Activated T-cell treated with anti-CD3 and anti-CD28 coated beads, Interleukin-2, amount 50 U/mL, for 24 hours (primary cell): ENCODE measurements around the gene EDAR.

Experiments
- DNase-seq: peaks from one replicate; pipeline ENCODE4 v3.0.0-alpha.2; 2020
- H3K27ac Mint-ChIP-seq: 2 replicates; pipeline ENCODE4 v1.8.0; 2020; ENCODE audit warnings: mild to moderate bottlenecking, mixed read lengths
- H3K27me3 Mint-ChIP-seq: 2 replicates; pipeline ENCODE4 v1.8.0; 2020; ENCODE audit warnings: mixed read lengths
- H3K36me3 Mint-ChIP-seq: 2 replicates; pipeline ENCODE4 v1.8.0; 2020; ENCODE audit warnings: low read depth, mixed read lengths
- H3K4me1 Mint-ChIP-seq: 2 replicates; pipeline ENCODE4 v1.8.0; 2020; ENCODE audit warnings: low read depth, mixed read lengths
- H3K4me3 Mint-ChIP-seq: 2 replicates; pipeline ENCODE4 v1.8.0; 2020; ENCODE audit warnings: mild to moderate bottlenecking, moderate library complexity, mixed read lengths
- H3K9me3 Mint-ChIP-seq: 2 replicates; pipeline ENCODE4 v1.8.0; 2020; ENCODE audit warnings: mixed read lengths

EDAR gene

DNA sequence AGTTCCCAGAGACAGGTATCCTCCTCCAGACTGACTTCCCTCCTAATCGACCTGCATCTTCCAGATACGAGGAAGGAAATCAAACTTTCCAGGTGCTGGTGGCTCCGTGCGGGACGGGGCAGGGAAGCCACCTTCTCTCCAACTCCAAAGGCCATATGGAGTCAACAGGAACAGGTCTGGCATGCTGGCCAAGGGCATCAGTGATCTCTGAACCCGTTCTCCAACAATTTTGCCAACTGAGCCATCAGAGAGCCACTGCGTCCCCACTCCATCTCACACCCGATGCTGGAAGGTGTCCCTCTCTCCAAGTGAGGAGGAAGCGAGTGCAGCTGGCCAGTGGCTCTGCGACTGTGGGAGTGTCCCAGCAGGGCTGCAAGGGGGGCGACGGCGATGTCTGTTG lies 5.4 kb downstream of the EDAR start:
- no peaks in the 10 kb centered on the region for H3K27me3 Mint-ChIP-seq
- no peaks in the 10 kb centered on the region for H3K36me3 Mint-ChIP-seq
- H3K9me3 Mint-ChIP-seq, result no peaks in the 10 kb centered on the region
- H3K27ac Mint-ChIP-seq, result no peak overlapping the region
- H3K4me1 Mint-ChIP-seq, result peaks cover 65% of the 10 kb centered on the region
- H3K4me3 Mint-ChIP-seq, result no peak overlapping the region
- DNase-seq, result no peak

DNA sequence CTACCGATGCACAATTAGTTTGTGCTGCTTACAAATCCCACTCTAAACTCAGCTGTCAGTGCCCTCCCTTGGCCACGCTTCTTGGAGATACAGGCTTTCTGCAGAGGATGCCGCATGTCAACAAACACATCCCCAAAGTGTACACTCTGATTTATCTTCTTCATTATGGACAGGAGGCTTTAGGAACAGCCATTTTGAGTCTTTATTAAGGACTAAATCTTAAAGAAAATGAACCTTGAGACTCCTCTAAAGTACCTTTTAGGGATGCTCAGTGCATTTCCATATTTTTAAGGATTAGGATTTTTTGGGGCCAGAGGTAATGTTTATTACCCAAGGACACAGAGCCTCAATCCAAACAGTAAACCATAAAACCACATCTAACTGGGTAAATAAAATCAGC lies 6.0 kb downstream of the EDAR start:
- H3K4me1 Mint-ChIP-seq, result peaks cover 60% of the 10 kb centered on the region
- no peaks in the 10 kb centered on the region for H3K36me3 Mint-ChIP-seq
- no peaks in the 10 kb centered on the region for H3K27me3 Mint-ChIP-seq
- no peaks in the 10 kb centered on the region for H3K9me3 Mint-ChIP-seq
- DNase-seq, result no peak
- no peak overlapping the region for H3K4me3 Mint-ChIP-seq
- no peak overlapping the region for H3K27ac Mint-ChIP-seq

DNA sequence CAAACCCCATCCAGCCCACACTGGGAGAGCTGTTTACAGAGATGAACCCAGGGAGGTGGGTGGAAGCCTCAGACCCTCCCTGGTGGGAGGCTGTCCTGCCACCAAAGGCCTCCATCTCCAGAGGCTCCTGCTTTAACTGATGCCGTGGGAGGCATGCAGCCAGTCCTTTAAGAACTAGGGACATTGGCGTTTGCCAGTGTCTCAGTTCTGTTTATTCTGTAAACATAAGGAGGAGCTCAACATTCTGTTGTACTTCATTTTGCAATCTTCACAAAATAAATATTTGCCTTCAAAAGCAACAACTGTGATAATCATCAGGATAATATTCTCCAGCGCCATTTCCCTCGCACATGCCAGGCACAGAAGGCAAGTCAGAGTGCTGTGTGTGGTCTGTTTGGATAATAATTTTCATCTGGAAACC lies 6.8 kb downstream of the EDAR start:
- no peak overlapping the region for H3K27ac Mint-ChIP-seq
- no peaks in the 10 kb centered on the region for H3K27me3 Mint-ChIP-seq
- H3K9me3 Mint-ChIP-seq, result no peaks in the 10 kb centered on the region
- no peaks in the 10 kb centered on the region for H3K36me3 Mint-ChIP-seq
- peaks cover 56% of the 10 kb centered on the region for H3K4me1 Mint-ChIP-seq
- H3K4me3 Mint-ChIP-seq, result no peak overlapping the region
- DNase-seq, result no peak

DNA sequence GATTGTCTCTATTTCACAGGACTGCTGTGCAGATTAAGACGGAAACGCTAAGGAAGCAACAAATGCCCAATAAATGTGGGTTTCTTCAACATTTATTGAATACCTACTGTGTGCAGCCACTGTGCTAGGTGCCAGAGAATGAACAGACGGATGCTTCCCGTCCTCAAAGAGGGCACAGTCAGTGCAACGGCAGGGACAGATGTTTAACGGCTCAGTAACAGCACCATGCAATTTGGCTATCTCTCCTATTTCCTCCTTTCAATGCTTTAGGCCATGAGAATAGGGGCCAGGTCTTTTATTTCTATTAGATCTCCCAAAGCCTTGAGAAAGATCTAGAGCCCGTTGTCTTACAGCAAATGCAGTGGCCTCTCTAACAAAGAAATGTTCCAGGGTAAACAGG lies 7.2 kb downstream of the EDAR start:
- Mint-ChIP-seq H3K4me3 (no peak overlapping the region), H3K9me3 (no peaks in the 10 kb centered on the region), H3K36me3 (no peaks in the 10 kb centered on the region), H3K27me3 (no peaks in the 10 kb centered on the region), H3K27ac (no peak overlapping the region), H3K4me1 (peaks cover 52% of the 10 kb centered on the region)
- DNase-seq, result no peak

DNA sequence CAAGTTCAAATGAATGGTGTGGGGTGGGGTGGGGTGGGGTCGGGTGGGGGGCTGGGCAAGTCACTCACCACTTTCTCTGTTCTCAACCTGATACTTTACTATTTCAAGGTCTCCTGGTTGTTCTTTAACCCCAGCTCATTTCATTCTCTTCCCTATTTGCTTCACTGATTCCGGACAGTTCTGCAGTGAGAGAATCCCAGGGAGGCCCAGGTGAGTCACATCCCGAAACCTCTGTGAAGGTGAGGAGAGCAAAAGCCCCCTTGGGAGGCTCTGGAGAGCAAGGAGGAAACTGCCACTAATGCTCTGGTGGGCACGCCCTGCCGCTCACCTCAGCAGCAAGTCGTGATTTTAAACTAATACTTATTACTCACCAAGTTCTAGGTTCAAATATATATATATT lies 8.9 kb downstream of the EDAR start:
- Mint-ChIP-seq H3K27me3 (no peaks in the 10 kb centered on the region), H3K36me3 (no peaks in the 10 kb centered on the region), H3K27ac (no peak overlapping the region), H3K4me3 (no peak overlapping the region), H3K4me1 (peaks cover 58% of the 10 kb centered on the region), H3K9me3 (no peaks in the 10 kb centered on the region)
- no peak for DNase-seq

DNA sequence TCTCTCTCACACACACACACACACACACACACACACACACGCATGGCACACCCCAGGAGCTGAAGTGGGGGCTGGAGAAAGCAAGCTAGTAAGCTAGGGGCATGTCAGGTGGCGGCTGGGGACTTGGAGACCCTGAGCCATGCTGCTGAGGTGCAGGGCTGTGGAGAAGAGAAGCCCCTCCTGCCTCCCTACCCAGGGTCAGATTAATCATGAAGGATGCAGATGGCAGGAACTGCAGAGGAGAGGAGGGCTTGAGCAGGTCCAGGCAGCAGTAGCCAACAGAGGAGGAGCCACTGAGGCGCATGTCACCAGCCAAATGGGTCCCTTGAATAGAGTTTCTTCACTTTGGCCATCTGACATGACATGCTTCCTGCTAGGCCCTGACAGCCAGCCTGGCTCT lies 9.6 kb downstream of the EDAR start:
- no peaks in the 10 kb centered on the region for H3K36me3 Mint-ChIP-seq
- H3K9me3 Mint-ChIP-seq, result no peaks in the 10 kb centered on the region
- no peak for DNase-seq
- no peak overlapping the region for H3K27ac Mint-ChIP-seq
- peaks cover 61% of the 10 kb centered on the region for H3K4me1 Mint-ChIP-seq
- no peaks in the 10 kb centered on the region for H3K27me3 Mint-ChIP-seq
- no peak overlapping the region for H3K4me3 Mint-ChIP-seq

DNA sequence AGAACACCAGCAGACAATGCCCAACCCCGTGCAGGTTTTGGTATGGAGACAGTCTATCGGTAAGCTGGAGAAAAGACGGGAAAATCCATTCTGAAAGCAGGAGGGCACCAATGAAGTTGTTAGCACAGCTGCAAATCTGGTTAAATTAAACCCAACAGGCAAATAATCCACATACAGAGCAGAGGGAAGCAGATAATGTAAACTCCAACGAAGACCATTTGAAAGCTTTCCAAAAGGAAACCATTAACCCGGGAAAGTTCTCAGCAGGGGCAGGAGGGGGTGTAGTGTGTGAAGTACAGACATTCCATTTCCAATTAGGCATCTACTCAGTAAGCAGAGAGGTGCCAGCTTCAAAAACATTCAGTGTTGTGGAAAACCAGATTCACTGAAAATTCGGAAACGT lies 10.3 kb downstream of the EDAR start:
- Mint-ChIP-seq H3K27ac (no peak overlapping the region), H3K4me1 (peaks cover 54% of the 10 kb centered on the region), H3K9me3 (no peaks in the 10 kb centered on the region), H3K27me3 (no peaks in the 10 kb centered on the region), H3K4me3 (no peak overlapping the region), H3K36me3 (no peaks in the 10 kb centered on the region)
- DNase-seq, result no peak

DNA sequence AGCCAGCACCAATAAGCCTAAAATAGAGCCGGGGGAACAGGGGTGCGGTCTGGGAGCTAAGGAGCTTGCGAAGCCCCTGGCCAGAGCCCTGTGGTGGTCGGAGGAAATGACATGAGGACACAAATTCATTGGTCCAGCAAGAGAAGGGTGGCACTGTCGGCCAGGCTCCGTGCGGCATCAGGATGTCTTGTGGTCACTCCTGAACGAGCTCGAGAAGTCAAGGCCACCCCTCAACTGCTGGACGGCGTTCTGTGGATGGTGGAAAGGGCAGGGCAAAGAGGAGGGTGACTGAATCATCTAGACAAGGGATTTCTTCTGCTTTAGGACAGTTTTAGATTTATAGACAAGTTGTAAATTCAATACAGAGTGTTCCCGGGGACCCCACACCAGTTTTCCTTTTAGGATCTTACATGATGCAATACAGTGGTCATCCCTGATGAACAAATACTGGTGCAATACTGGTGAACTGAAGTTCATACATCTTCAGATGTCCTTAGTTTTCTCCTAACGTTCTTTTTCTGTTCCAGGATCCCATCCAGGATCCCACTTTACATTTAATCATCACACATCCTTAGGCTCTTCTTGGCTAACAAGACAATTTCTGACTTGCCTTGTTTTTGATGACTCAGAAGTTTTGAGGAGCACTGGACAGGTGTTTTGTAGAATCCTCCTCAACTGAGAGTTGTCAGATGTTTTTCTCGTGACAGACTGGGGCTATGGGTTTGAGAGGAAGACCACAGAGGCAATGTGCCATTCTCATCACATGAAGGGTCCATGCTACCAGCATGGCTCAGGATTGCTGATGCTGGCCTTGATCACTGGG lies 13.2 kb downstream of the EDAR start:
- peaks cover 45% of the 10 kb centered on the region for H3K4me1 Mint-ChIP-seq
- no peak overlapping the region for H3K4me3 Mint-ChIP-seq
- peak overlapping the region; percentile 9 for H3K27ac Mint-ChIP-seq
- no peaks in the 10 kb centered on the region for H3K36me3 Mint-ChIP-seq
- H3K27me3 Mint-ChIP-seq, result no peaks in the 10 kb centered on the region
- no peaks in the 10 kb centered on the region for H3K9me3 Mint-ChIP-seq
- no peak for DNase-seq

DNA sequence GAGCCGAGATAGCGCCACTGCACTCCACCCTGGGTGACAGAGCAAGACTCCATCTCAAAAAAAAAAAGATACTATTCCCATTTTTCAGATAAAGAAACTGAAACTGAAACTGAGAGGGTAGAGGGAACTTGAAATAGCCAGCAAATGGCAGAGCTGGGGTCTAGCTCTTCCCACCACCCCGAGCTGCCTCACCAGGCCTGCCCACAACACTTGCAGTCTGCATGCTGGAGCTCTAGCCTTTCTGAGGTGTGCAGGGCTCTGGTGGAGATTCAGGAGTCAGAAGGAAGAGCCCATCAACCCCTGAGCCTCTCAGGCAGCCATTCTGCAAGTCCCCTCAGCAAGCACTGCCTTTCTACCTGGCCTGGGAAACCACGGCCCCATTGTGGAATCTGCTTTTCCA lies 14.3 kb downstream of the EDAR start:
- H3K4me3 Mint-ChIP-seq, result no peak overlapping the region
- no peaks in the 10 kb centered on the region for H3K36me3 Mint-ChIP-seq
- H3K4me1 Mint-ChIP-seq, result peaks cover 49% of the 10 kb centered on the region
- H3K27ac Mint-ChIP-seq, result no peak overlapping the region
- no peak for DNase-seq
- no peaks in the 10 kb centered on the region for H3K9me3 Mint-ChIP-seq
- no peaks in the 10 kb centered on the region for H3K27me3 Mint-ChIP-seq

DNA sequence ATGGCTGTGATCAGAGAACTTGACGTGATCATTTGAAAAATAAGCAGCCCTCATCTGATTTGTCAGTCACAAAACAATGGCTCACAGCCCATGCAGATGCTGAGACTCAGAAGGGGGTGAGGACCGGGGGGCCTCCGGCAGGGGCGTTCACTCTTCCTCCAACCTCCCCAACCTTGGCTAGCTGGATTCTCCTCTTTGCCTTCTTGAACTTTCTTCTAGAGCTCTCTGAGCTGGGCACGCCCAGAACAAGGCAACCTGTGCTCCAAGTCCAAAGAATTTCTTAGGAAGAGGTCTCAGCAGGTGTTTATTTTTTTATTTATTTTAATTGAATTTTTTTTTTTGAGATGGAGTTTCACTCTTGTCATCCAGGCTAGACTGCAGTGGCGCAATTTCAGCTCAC lies 16.4 kb downstream of the EDAR start:
- Mint-ChIP-seq H3K27me3 (no peaks in the 10 kb centered on the region), H3K36me3 (no peaks in the 10 kb centered on the region), H3K27ac (no peak overlapping the region), H3K4me3 (no peak overlapping the region), H3K9me3 (no peaks in the 10 kb centered on the region), H3K4me1 (peaks cover 60% of the 10 kb centered on the region)
- no peak for DNase-seq

DNA sequence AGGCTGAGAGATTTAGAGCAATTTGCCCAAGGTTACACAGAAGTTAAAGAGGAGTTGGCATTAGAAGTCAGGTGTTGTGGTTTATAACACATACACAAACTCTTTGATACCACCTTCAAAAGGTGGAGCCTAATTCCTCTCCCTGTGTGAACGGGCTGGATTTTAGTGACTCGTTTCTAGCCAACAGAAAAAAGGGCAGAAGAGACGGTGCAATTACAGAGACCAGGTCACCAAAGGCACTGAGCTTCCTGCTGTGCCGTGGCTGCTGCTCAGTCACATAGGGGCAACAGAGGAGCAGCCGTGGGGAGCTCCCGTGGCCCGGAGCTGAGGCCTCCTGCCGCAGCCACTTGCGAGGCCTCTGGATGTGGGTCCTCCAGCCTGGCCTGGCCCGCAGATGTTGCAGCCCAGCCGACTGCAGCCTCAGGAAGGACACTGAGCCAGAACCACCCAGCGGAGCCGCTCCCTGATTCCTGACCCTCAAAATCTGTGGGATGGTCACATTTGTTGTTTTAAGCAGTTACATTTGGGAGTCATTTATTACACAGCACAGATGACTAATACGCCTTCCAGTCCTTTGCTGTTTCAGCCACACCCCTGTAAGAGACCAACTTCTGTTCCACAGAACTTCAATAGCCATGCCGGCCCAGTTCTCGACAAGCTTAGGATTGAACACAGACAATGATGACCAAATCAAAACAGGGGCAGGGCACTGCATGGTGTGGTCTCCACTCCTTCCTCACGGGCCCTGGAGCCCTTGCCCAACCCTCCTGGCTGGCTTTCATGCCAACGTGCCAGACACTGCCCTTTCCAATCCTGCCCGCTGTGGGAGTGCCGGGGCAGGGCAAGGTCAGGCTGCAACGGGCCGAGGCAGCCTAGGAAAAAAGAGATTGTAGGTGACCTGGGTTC lies 17.1 kb downstream of the EDAR start:
- H3K4me3 Mint-ChIP-seq, result no peak overlapping the region
- DNase-seq, result no peak

DNA sequence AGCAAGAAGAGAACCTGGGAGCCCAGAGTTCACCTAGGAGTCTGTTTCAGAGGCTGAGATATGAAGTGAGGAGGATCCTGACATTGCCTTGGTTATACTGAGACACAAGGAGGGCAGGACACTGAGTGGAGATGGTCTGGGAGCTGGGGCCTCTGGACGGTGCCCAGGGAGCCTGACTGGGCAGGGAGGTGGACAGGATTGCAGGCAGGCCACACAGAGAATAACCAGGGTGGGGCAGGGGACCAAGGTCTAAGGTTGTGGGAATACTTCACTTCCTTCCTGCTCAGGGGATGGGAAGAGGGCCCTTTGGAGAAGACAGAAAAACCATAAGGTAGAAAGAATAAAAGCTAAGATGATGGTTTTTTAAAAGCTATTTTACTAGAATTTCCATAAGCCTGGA lies 18.7 kb downstream of the EDAR start:
- no peaks in the 10 kb centered on the region for H3K36me3 Mint-ChIP-seq
- H3K27me3 Mint-ChIP-seq, result no peaks in the 10 kb centered on the region
- no peak overlapping the region for H3K4me3 Mint-ChIP-seq
- peaks cover 73% of the 10 kb centered on the region for H3K4me1 Mint-ChIP-seq
- H3K27ac Mint-ChIP-seq, result no peak overlapping the region
- H3K9me3 Mint-ChIP-seq, result no peaks in the 10 kb centered on the region
- DNase-seq, result no peak

More for the DNA sequence above, 17.1 kb downstream of the EDAR start:
- Mint-ChIP-seq H3K9me3 (no peaks in the 10 kb centered on the region), H3K27ac (no peak overlapping the region), H3K27me3 (no peaks in the 10 kb centered on the region), H3K4me1 (peaks cover 67% of the 10 kb centered on the region), H3K36me3 (no peaks in the 10 kb centered on the region)

DNA sequence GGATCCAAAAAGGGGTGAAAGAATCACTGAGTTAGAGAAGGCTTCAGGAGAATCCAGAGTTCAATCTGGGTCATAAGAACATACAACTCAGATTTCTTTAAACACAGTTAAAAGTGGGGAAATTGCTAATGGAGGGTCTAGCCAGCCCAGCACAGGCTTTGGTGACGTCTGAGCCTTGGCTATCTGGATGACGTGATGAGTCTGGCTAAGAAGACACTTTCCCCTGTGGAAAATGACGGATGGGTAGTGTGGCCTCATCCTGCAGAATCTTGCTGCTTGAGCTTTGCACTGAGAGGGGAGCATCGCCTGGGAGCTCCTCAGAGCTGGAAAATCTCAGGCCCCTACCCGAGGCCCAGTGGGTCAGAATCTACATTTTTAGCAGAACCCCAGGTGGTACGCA lies 19.2 kb downstream of the EDAR start:
- Mint-ChIP-seq H3K4me3 (no peak overlapping the region), H3K9me3 (no peaks in the 10 kb centered on the region), H3K4me1 (peaks cover 73% of the 10 kb centered on the region), H3K27ac (no peak overlapping the region), H3K36me3 (no peaks in the 10 kb centered on the region), H3K27me3 (no peaks in the 10 kb centered on the region)
- DNase-seq, result no peak

DNA sequence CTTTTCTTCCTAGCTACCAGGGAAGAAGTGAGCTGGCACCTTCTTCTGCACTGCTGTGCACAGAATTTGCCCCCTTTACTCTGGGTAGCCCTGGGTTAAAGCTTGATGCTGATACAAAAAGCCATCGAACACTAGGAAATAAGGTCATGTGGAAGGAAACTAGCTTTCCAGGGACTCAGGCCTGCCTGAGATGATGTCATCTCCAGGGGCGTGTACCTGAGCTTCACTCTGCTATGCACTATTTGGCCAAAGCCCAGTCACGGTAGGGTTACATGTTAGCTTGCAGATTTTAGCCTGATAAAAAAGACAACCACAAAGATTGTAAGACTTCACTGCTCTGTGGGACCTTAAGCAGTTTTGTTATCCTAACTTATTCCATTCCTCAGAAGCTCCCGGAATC lies 20.4 kb downstream of the EDAR start:
- H3K4me1 Mint-ChIP-seq, result peaks cover 81% of the 10 kb centered on the region
- H3K9me3 Mint-ChIP-seq, result no peaks in the 10 kb centered on the region
- no peaks in the 10 kb centered on the region for H3K36me3 Mint-ChIP-seq
- H3K27me3 Mint-ChIP-seq, result no peaks in the 10 kb centered on the region
- H3K4me3 Mint-ChIP-seq, result no peak overlapping the region
- peak overlapping the region; percentile 2 for H3K27ac Mint-ChIP-seq
- DNase-seq, result no peak

DNA sequence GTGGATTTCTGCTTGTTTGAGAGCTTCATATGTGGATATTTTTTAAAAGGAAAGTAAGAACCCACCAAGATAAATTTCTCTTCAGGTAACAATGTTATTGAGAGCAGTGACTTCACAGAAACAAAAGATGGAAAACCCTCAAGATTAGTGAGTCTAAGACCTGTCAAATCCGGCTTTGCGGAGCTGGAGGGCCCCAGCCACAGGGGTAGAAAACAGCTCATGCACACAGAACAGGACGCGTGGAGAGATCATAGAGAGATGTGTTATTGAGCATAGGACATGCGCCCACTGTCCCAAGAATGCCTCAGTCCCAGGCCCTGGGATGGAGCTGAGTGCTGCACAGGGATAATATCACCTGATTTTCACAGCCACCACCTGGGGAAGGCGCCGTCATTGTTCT lies 21.3 kb downstream of the EDAR start:
- DNase-seq, result no peak
- H3K9me3 Mint-ChIP-seq, result no peaks in the 10 kb centered on the region
- no peaks in the 10 kb centered on the region for H3K36me3 Mint-ChIP-seq
- no peak overlapping the region for H3K27ac Mint-ChIP-seq
- H3K27me3 Mint-ChIP-seq, result no peaks in the 10 kb centered on the region
- H3K4me3 Mint-ChIP-seq, result no peak overlapping the region
- peaks cover 90% of the 10 kb centered on the region for H3K4me1 Mint-ChIP-seq
